GM18951 (cell line): Measurements from ENCODE around the gene MAP1B.
"Not testable (repeated sequence)": the region's sequence is repeated elsewhere in the genome, so short reads cannot be mapped to it uniquely, and the experiment has no call there.

Experiments
- POLR2A ChIP-seq: IDR thresholded peaks from 4 replicates; pipeline ENCODE4 v1.6.1; 2011; ENCODE audit warnings: mild to moderate bottlenecking; ENCODE audit not compliant: insufficient read length, insufficient read depth; ENCODE audit errors: extremely low read depth
- in situ Hi-C: fragments of 300-500 bp; cut with MboI; formaldehyde crosslinking; loops from one replicate; pipeline ENCODE4 v1.12.0; 2022; ENCODE audit warnings: low sequenced_read_pairs, mixed read lengths, inconsistent platforms; ENCODE audit not compliant: unreplicated experiment

MAP1B gene

DNA sequence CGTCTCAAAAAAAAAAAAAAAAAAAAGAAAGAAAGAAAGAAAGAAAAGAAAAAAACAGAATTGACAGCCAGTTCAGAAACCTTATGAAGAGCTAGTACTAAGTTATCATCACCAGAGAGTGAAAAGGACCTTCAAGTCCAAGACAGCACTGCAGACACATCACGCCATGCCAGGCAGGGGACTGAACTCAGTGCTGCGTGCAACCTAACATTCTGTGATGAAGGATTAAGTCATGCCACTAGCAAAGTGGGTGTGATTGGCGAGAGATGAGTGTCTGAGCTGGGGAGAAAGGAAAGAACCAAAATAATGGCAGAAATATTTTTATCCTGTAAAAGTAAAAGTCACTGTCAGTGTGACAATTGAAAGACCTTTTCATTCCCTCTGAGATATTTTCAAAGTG, 54.7 kb downstream of the MAP1B start:
- no peak for TF ChIP-seq POLR2A
- in situ Hi-C loops: no loop called here

DNA sequence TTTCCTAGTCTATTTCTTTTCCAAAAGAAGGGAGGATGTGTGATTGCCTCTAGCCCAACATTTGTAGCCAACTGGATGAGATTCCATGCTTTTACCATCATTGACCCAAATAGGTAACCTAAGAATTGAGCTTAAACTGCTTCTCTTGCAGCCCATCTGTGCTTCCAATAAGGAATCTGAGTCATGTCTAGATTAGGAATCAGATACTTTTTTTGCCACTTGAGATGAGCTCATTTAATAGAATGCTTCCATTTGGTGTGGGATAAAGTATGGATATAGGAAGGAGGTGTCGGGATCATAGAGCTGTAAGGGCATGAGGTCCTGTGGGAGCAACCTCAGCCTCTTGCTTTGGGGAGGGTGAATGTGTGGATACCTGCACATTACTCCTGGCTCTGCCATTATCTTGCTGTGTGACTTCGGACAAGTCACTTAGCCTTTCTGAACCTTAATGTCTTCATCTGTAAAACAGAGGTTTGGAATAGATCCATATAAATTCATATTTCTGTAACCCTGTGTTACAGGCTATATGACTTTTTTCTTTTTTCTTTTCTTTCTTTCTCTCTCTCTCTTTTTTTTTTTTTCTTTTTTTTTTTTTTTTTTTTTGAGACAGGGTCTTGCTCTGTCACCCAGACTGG, 56.2 kb downstream of the MAP1B start:
- in situ Hi-C loops: no loop called here
- no peak for TF ChIP-seq POLR2A

DNA sequence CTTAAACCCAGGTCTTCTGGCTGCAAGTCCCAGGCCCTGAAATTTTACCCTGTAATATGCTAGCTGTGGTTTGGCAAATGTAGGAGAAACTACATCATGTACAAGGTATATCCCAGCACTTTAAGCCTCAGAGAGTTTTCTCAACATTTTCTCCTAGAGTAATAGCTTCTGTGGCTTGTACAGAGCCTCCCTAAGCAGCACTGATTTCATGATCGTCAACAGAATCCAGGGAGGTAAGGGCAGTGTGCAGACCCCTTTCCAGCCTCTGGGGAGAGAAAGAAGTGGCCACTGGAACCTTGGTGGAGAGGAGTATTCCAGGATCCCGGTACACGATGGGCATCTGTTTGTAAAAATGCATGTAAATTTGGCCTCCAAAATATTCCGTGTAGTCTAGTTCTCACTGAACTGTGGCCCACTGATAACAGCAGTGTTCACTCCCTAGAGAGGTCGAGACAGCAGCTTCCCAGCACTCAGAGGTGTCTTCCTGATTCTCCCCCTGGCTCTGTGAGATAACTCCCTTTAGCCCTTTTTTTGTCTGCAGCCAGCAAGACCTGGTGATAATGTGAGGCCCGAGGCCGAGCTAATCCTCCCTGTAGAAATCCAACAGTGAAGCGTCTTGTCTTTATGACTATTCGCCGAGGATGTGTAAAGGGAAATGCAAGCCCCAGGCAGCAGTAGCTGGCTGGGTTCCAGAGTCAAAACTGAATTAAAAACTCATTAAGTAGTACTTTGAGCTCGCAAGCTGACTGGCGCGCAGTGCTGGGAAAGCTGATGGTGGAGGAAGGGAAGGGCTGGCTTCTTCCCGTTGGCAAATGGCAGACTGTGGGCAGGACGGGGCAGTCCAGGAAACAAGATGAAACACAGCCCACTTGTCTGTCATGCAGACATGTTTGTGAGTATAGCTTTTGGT, 59.0 kb downstream of the MAP1B start:
- in situ Hi-C loops: no loop called here
- no peak for TF ChIP-seq POLR2A

DNA sequence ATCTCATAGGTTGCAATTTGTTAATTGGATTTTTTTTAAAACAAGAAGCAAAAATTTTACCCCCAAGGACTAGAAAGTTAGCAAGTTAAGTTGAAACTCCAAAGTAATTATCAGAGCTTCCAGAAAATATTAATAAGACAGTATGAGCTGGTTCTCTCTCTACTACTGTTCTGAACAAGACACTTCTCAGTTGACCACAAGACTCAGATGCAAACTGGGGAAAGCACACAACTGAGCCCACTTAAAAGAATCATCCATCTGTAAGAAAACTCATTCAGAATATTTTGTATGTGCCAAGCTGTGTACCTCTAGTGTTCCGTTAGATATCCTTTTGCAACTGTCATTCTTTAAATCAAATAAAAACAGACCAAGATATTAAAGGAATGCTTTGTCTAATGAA, 60.0 kb downstream of the MAP1B start:
- TF ChIP-seq POLR2A: no peak
- in situ Hi-C loops: no loop called here

DNA sequence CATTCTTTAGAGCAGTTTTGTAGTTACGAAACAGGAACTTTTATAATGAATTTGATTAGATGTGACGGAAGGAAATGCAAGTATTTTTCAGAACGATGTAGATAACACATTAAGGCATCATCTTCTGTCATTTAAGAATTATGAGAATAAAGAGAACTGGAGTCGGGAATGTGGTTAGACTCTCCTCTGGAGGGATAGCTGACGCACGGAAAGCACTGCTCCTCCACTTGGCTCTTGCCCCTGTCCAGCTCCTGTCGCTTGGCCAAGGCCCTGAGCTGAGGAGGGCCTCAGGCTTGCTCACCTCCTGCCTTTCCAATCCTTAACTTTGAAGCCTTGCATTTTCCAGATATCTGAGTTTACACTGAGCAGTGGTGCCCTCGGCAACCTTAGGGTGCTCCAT, 60.5 kb downstream of the MAP1B start:
- in situ Hi-C loops: no loop called here
- TF ChIP-seq POLR2A: no peak

DNA sequence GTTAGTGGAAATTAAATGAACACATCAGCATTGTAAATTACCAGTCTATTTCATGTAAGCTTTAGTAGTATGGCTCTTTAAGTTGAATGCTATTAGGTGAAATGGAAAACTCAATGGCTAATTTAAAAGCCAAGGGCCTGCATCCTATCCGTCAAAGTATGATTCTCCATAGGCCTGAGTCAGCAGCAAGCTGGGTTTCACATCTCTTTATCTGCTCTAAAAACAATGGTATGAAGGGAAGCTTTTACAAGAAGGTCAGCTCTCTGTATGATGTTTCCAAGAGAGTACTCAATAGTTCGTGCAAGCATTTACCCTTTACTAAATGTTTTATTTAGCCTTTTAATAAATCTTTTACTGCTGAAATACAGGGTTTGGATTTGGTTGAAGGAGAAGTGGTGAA, 62.8 kb downstream of the MAP1B start:
- TF ChIP-seq POLR2A: no peak
- in situ Hi-C loops: no loop called here

DNA sequence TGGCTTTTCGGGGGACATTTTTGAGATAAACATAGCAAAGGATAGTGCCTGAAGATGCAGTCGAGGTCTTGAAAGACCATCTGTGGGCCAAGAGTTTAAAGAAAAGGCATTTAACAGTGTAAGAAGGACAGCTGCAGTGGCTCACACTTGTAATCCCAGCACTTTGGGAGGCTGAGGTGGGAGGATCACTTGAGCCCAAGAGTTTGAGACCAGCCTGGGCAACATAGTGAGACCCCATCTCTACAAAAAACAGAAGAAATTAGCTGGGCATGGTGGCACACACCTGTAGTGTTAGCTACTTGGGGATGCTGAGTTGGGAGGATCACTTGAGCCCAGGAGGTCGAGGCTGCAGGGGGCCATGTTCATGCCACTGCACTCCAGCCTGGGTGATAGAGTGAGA, 63.9 kb downstream of the MAP1B start:
- in situ Hi-C loops: not testable (repeated sequence)

DNA sequence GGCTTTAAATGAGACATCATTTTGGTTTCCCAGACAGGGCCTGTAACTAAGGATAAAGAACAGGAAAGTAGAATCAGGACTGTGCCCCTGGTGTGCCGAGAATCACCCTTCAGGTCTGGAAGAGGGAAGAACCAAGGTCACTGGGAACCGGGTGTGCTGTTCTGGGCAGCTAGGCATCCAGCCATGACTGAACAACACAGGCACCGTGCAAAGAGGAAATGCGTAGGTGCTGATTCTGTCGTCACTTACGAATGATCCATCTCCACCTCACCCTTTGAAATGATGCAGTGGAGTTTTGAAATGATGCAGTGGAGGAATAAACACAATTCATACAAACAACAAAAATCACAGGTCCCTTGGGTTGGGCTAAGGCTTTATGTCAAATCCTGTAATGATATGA, 64.4 kb downstream of the MAP1B start:
- in situ Hi-C loops: no loop called here
- TF ChIP-seq POLR2A: no peak

DNA sequence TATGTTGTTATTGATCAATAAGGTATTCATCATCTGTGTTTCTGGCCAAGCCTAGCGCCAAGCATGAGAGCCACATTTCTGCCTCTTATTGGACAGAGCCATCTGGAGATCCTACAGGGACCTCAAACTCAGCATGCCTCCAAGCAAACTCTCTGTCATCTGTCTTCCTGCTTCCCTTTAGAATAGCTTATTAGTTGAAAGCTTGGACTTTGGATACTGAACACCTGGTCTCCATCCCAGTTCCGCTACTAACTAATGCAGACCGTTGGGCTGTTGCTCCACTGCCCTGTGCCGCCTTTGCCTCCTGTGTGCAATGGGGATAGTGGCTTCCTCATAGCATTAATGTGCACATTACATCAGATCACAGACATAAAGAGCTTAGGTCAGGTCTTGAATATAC, 65.5 kb downstream of the MAP1B start:
- no peak for TF ChIP-seq POLR2A
- in situ Hi-C loops: no loop called here

DNA sequence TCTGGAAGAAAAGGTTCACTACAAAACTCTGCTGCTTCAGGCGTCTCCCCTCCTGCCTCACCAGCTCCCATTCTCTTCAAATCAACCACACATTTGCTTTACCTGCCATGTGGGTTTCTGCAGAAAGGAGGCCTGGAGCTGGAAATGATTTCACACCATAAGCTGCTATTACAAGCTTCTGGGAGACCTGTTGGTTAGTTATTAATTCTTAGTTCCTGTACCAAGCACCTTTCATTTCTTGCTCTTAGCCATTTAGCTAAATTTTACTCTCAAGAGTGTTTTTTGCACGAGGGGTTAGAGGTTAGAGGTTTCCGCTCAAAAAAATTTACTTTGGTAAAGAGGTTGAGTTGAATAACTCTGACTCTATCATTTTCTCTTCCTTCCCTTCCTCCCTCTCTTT, 70.3 kb downstream of the MAP1B start:
- in situ Hi-C loops: no loop called here
- TF ChIP-seq POLR2A: no peak

DNA sequence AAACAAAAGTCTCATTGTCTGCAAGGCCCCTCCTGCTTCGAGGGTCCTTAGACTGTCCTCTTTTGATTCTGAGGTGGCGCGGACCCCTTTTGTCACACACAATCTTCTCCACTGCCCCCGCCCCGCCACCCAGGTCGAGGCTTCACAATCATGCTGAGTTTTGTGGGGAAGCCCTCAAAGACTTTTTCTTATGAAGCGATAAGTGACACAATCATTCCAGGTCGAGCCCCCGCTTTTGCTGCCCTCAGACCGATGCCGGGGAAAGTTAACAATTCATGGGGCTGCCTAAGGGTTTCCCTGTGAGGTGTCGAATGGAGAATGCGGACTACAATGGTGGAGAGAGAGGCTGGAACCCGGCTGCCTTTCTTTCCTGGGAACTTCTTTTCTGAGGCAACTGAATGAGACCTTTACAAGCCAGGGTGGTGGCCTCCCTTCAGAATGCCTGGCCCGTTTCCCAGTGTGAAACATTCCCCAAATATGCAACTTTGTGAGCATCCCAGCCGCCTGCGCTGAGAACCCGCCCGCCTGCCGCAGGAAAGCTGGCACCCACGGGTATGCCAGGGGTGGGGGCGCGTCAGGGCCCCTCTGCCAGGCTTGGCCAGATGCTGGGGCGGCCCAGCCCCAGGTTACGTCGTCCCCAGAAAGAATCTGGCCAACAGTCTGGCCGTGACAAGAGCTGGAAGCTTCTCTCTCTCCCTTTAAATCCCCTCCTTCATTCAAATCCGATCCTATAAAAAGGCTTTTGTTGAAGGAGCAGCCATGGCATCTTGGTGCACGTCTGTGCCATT, 71.9 kb downstream of the MAP1B start:
- no peak for TF ChIP-seq POLR2A
- in situ Hi-C loops: no loop called here

DNA sequence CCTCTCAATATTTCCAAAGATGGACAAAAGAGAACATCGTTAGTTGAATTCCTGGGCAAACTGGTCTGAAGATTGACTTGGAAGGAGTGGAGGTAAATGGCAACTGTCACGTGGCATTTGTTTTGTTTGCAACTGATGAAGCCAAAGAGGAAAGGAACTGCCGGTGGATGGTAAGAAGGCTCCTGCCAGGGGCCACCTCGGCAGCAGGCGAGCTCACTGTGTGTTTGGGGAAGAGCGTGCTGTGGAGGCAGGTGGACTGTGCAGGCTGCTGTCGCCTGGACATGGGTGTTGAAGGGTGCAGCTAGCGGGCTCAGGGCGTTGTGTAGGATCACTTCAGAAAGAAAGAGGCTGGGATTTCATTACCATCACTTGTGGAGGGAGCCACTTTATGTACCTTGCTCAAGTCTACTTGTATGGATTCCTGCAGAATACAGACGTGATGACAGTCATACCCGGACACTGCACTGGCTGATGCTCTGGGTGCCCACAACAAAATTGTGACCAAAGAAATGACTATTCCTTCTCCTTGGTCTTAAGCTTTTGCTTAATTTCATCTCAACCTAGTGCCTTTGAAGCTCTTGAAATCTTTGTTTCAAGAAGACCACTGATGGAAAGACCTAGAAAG, 72.7 kb downstream of the MAP1B start:
- TF ChIP-seq POLR2A: no peak
- in situ Hi-C loops: no loop called here

DNA sequence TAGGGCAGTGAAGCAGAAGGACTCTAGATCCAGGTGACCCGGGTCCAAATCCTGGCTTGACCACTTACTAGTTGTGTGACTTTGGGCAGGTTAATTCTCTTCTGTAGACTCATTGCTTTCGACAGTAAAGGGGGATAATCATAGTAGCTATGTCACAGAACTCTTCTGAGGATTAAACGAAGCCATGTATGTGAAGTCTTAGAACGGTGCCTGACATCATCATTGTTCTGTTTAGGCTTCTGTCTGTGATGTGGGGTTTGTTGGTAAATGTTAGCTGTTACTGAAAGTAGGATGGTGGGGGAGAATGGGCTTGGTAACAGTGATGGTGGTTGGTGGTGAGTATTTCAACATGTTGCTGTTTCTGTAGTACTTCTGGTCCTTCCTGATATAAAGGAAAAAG, 73.7 kb downstream of the MAP1B start:
- in situ Hi-C loops: no loop called here
- TF ChIP-seq POLR2A: no peak
